AG04449 (cell line): ENCODE results near the gene AP2A2.

Experiments used
- CTCF ChIA-PET: fragments of 350-600 bp; formaldehyde crosslinking; extraction: SDS; loops from one replicate; lab custom pipeline; 2021; ENCODE audit warnings: antibody characterized with exemption; lab: Yijun Ruan, JAX
- POLR2A ChIA-PET: fragments of 400-600, 350-600 bp; formaldehyde crosslinking; extraction: SDS; loops from one replicate; lab custom pipeline; 2020; ENCODE audit warnings: antibody characterized with exemption, inconsistent platforms; lab: Yijun Ruan, JAX
- DNase-seq: peaks from one replicate; pipeline ENCODE4 v3.0.0-alpha.2; 2010; ENCODE audit warnings: low read depth, low spot score
- H3K4me3 ChIP-seq: 2 replicates; pipeline ENCODE4 v1.5.1; 2011; ENCODE audit warnings: low read depth, mild to moderate bottlenecking, control low read depth, low read length
- CTCF ChIP-seq: IDR thresholded peaks from one replicate; pipeline ENCODE4 v1.5.1; 2011; ENCODE audit warnings: mild to moderate bottlenecking, moderate library complexity, low read length, control low read depth, inconsistent platforms; ENCODE audit not compliant: insufficient read depth; ENCODE audit errors: missing control alignments

AP2A2 gene

GRCh38 chr11:884578-885070 is 41.0 kb upstream of the AP2A2 start:
- CTCF ChIA-PET = interaction anchor here (0.6 kb wide), 1 partner anchor 41 kb away, joined by 4 read pairs; no protein-coding TSS in a partner anchor
- DNase-seq = no peak
- TF ChIP-seq CTCF = no peak
- POLR2A ChIA-PET = no interaction called here
- H3K4me3 ChIP-seq = no peak overlapping the region

DNA sequence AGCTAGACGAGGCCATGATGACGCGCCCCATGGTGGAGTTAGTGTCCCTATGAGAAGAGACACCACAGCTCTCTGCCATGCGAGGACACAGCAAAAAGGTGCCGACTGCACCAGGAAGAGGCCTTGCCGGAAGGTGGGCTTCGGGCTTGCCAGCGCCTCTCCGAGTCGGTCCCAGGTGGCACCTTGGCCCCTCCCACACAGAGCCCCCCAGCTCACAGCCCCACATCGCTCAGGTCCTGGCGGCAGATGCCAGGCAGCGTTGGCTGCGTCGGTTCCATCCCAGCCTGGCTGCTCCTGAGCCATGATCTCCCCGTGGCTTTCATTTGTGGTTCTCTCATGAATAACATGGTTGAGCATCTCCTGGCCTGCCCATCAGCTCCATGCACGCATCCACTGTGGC is 39.1 kb upstream of the AP2A2 start:
- TF ChIP-seq CTCF = no peak

DNA sequence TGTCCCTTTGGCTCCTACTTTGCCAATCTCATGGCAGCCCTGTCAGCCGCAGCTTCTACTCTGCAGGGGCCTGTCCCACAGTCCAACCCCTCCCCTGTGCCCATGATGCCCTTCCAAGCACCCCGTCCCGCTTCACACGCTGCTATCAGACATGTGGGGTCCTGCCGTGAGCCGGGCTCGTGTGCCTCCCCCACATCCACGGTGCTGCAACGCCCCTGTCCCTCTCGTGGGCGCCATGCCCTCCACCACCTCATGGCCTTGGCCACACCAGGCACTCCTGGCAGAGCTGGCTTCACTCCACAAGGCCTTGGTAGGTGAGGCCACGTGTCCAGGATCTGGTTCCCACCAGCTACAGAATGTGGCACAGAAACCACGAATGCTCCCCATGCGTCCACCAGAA is 38.1 kb upstream of the AP2A2 start:
- POLR2A ChIA-PET = no interaction called here
- no peak for DNase-seq
- TF ChIP-seq CTCF = no peak
- H3K4me3 ChIP-seq = no peak overlapping the region
- CTCF ChIA-PET = interaction anchor here (1.6 kb wide), 1 partner anchor 10 kb away, joined by 7 read pairs; no protein-coding TSS in a partner anchor

More for the DNA sequence above, 39.1 kb upstream of the AP2A2 start:
- POLR2A ChIA-PET = no interaction called here
- no peak overlapping the region for H3K4me3 ChIP-seq
- CTCF ChIA-PET = interaction anchor here (1.3 to 1.6 kb wide), 2 partner anchors 9 to 11 kb away, joined by 7 read pairs; no protein-coding TSS in a partner anchor
- DNase-seq = no peak

GRCh38 chr11:888310-889212 is 37.1 kb upstream of the AP2A2 start:
- no peak for TF ChIP-seq CTCF
- no peak for DNase-seq
- H3K4me3 ChIP-seq = no peak overlapping the region
- ChIA-PET CTCF (no interaction called here), POLR2A (no interaction called here)

DNA sequence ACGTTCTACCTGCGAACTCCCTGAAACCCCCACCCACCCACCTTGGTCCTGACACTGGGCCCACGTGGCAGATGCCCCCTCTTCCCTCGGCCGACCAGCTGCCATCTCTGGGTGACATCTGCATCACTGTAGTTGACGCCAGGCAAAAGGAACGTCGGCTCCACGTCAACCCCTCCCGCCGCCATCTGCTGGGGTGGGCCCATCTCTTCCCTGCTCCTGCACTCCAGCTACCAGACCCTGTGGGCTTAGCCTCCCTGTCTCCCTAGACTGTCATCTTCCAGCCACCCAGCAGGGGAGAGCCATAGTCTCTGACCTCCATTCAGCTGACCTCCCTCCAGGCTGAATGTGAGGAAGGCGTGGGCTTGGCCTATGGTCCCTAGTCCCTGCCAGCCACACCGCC is 36.4 kb upstream of the AP2A2 start:
- H3K4me3 ChIP-seq = no peak overlapping the region
- DNase-seq = no peak
- no peak for TF ChIP-seq CTCF
- ChIA-PET CTCF (no interaction called here), POLR2A (no interaction called here)

DNA sequence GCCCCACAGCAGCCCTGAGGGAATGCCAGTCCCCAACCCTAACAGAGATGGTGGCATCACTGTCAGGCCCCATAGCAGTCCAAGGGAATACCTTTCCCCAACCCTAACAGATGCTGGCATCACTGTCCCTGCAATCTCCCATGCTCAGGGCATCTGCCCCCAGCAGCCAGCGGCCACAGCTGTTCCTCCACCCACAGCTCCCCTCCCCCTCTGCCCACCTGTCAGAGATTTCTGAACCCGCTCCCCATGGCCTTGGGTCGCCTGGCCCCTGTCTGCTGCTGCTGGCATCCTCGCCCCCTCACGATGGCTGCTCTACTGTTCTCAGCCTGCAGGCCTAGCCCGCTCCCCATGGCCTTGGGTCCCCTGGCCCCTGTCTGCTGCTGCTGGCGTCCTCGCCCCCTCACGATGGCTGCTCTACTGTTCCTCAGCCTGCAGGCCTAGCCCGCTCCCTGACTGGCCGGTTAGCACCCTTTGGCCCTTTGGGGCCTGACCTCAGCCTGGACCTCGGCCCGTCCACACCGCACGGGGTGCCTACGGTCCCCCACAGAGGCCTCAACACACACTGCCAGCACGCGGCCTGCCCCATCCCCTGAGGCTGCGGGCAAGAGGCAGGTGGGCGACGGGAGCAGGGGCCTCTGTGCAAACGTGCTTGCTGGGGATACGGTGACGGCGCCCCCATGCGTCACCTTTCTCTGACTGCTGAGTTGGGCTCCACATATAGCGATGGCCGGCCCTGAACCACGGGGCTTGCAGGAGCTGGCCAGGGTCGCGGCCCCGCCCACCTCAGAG is 35.8 kb upstream of the AP2A2 start:
- no peak overlapping the region for H3K4me3 ChIP-seq
- TF ChIP-seq CTCF = no peak
- no peak for DNase-seq
- CTCF ChIA-PET = no interaction called here
- POLR2A ChIA-PET = no interaction called here
